K562 (cell line): Measurements from ENCODE around the gene HCST. TPM values are rescaled to one million over a fixed set of nuclear protein-coding genes. Genes with fewer than 3 reads are reported as not detected.

Experiments used
- ATAC-seq: fragments of 200-7000 bp; cut with Tn5 transposase; 3 replicates; pipeline ENCODE4 v1.9.1; 2020; ENCODE audit warnings: moderate library complexity
- BruUV-seq: library from RNA; stranded (reverse); fragments of 400-500 nt; replicated peaks from 2 replicates; lab custom pipeline; 2021; lab: Mats Ljungman, UMichigan
- CTCF ChIA-PET: fragments of 300-600 bp; formaldehyde crosslinking; extraction: SDS; loops from one replicate; lab custom pipeline; 2021; ENCODE audit warnings: low intra/inter-chr PET ratio; lab: Yijun Ruan, JAX
- POLR2A ChIA-PET: fragments of 300-600, 350-650 bp; sonication (Branson Sonifier 250); formaldehyde crosslinking; extraction: SDS; loops from one replicate; lab custom pipeline; 2021; ENCODE audit warnings: antibody characterized with exemption, inconsistent platforms; lab: Yijun Ruan, JAX
- DNase-seq, 4 experiments: peaks; one replicate each; pipeline versions ENCODE4 v3.0.0 to v3.0.0-alpha.2; 2011 to 2018; ENCODE audit warnings: low spot score in 3 of 4, mixed read lengths in 3 of 4; ENCODE audit errors: extremely low read depth in 1 of 4
- FAIRE-seq: peaks from 2 replicates; lab custom pipeline; 2011; peaks lifted over from hg19 to GRCh38; lab: Jason Lieb, UNC
- H2AFZ ChIP-seq: 2 replicates; pipeline ENCODE4 v1.6.0; 2011; ENCODE audit warnings: low read depth, low read length, control low read depth, inconsistent platforms
- H3K27ac ChIP-seq: fragments of 200-600 bp; 3 replicates; pipeline ENCODE4 v1.8.0; 2011; ENCODE audit warnings: low read depth, mild to moderate bottlenecking, control low read depth, inconsistent platforms, low read length, moderate library complexity, mixed read lengths; ENCODE audit errors: extremely low read depth
- H3K27me3 ChIP-seq, 2 experiments: fragments of 300-600 bp in 1 of 2; 2 replicates in 1 of 2; 3 replicates in 1 of 2; pipeline versions ENCODE4 v1.6.0 to v1.8.0; 2011; ENCODE audit warnings: inconsistent platforms in 2 of 2, low read length in 2 of 2, mild to moderate bottlenecking in 1 of 2, mixed read lengths in 1 of 2, moderate library complexity in 1 of 2; ENCODE audit not compliant: control insufficient read depth in 2 of 2, insufficient read depth in 2 of 2
- H3K36me3 ChIP-seq: fragments of 300-600 bp; 3 replicates; pipeline ENCODE4 v1.8.0; 2011; ENCODE audit warnings: mild to moderate bottlenecking, low read length, inconsistent platforms; ENCODE audit not compliant: control insufficient read depth, insufficient read depth
- H3K4me1 ChIP-seq, 2 experiments: fragments of 200-600 bp in 1 of 2; replicated peaks in 1 of 2; 2 replicates in 1 of 2; 3 replicates in 1 of 2; pipeline versions ENCODE4 v1.5.1 to v1.8.0; 2011; ENCODE audit warnings: inconsistent platforms in 2 of 2, low read length in 2 of 2, mild to moderate bottlenecking in 1 of 2, mixed read lengths in 1 of 2, moderate library complexity in 1 of 2; ENCODE audit not compliant: control insufficient read depth in 2 of 2, insufficient read depth in 2 of 2
- H3K4me2 ChIP-seq: 2 replicates; pipeline ENCODE4 v1.6.1; 2011; ENCODE audit warnings: low read length, control low read depth, inconsistent platforms, mixed read lengths; ENCODE audit not compliant: insufficient read depth
- H3K4me3 ChIP-seq: fragments of 200-600 bp; sonication (generic), shearing (Covaris generic); 2 replicates; pipeline ENCODE4 v1.5.1; 2016; ENCODE audit warnings: control low read depth, inconsistent platforms
- H3K79me2 ChIP-seq: fragments of 200-600 bp; 3 replicates; pipeline ENCODE4 v1.8.0; 2011; ENCODE audit warnings: low read length, inconsistent platforms; ENCODE audit not compliant: control insufficient read depth, insufficient read depth
- H3K9ac ChIP-seq, 2 experiments: 2 replicates each; pipeline versions ENCODE4 v1.6.0 to v1.6.1; 2011; ENCODE audit warnings: low read depth in 2 of 2, low read length in 2 of 2, control low read depth in 1 of 2, inconsistent platforms in 1 of 2, mild to moderate bottlenecking in 1 of 2, mixed read lengths in 1 of 2; ENCODE audit not compliant: insufficient read depth in 1 of 2
- H3K9me1 ChIP-seq: one replicate; pipeline ENCODE4 v1.6.0; 2011; ENCODE audit warnings: inconsistent platforms, mild to moderate bottlenecking, low read length, moderate library complexity; ENCODE audit not compliant: control insufficient read depth, insufficient read depth
- H3K9me3 ChIP-seq: replicated peaks from 2 replicates; pipeline ENCODE4 v1.5.1; 2011; ENCODE audit warnings: low read depth, low read length, inconsistent platforms; ENCODE audit not compliant: control insufficient read depth, insufficient read depth
- H4K20me1 ChIP-seq: replicated peaks from 2 replicates; pipeline ENCODE4 v1.6.1; 2011; ENCODE audit warnings: low read length, inconsistent platforms, mixed read lengths; ENCODE audit not compliant: control insufficient read depth, insufficient read depth
- ARNT ChIP-seq, 2 experiments: fragments of 450-650 bp; IDR thresholded peaks; 2 replicates each; pipeline ENCODE4 v1.6.1; 2016; ENCODE audit warnings: mild to moderate bottlenecking in 1 of 2
- ATF7 ChIP-seq: fragments of 450-650 bp; IDR thresholded peaks from 2 replicates; pipeline ENCODE4 v1.7.1; 2014; ENCODE audit warnings: mild to moderate bottlenecking, moderate library complexity
- BCOR ChIP-seq: fragments of 450-650 bp; IDR thresholded peaks from 2 replicates; pipeline ENCODE4 v1.6.1; 2016
- DDX20 ChIP-seq: fragments of 450-650 bp; IDR thresholded peaks from 2 replicates; pipeline ENCODE4 v1.6.1; 2016; ENCODE audit warnings: missing genetic modification characterization, low read depth, mild to moderate bottlenecking, missing compliant biosample characterization, moderate library complexity
- EGR1 ChIP-seq: fragments of 450-650 bp; conservative IDR thresholded peaks from 2 replicates; pipeline ENCODE4 v1.6.1; 2017; ENCODE audit warnings: mild to moderate bottlenecking
- JUND ChIP-seq, 2 experiments: IDR thresholded peaks; 2 replicates in 1 of 2; 3 replicates in 1 of 2; pipeline ENCODE4 v1.6.1; 2011; ENCODE audit warnings: borderline replicate concordance in 2 of 2, low read depth in 2 of 2, low read length in 2 of 2, improper control_type of control experiment in 1 of 2, missing biosample characterization in 1 of 2, missing genetic modification characterization in 1 of 2, missing genetic modification reagents in 1 of 2
- MCM7 ChIP-seq, 2 experiments: fragments of 450-650 bp; IDR thresholded peaks; 2 replicates each; pipeline ENCODE4 v1.6.1; 2016 to 2018
- WGBS: fragments of 100-300 bp; shearing (Covaris generic); methylation state at CpG from one replicate; pipeline ENCODE4 v1.1.6; 2016; ENCODE audit warnings: low coverage, mixed read lengths; ENCODE audit not compliant: insufficient coverage; ENCODE audit errors: missing lambda C conversion rate; 5-methylcytosine and 5-hydroxymethylcytosine counted together
- in situ Hi-C: fragments of 300-500 bp; cut with MboI; formaldehyde crosslinking; loops from 4 replicates; pipeline ENCODE4 v1.15.0; 2018; ENCODE audit warnings: inconsistent platforms, mixed read lengths
- intact Hi-C: fragments of 100-400 bp; cut with micrococcal nuclease; formaldehyde crosslinking; loops from 2 replicates; pipeline ENCODE4 v1.14.2; 2022
- polyA plus RNA-seq, 8 experiments: library from polyadenylated mRNA; depleted of rRNA in 4 of 8; stranded (reverse) in 5 of 8; unstranded in 3 of 8; fragments of >200 nt; fragmentation: Nextera tagmentation in 2 of 8; fragmentation: Illumina TruSeq in 1 of 8; extraction: Ambion mirVana in 2 of 8; extraction: Trizol in 1 of 8; gene quantifications; 2 replicates each; pipeline versions ENCODE4 v1.2.1 to v1.2.3, GENCODE V29; 2011 to 2014; ENCODE audit warnings: inconsistent platforms in 1 of 8, missing spikeins in 1 of 8
- total RNA-seq, 7 experiments: library from RNA; depleted of rRNA in 6 of 7; stranded (reverse); fragments of >200 nt in 6 of 7; fragmentation: Illumina TruSeq in 2 of 7; extraction: Trizol in 2 of 7; gene quantifications; 2 replicates each; pipeline versions ENCODE4 v1.2.1 to v1.2.3, GENCODE V29; 2011 to 2021; ENCODE audit warnings: low replicate concordance in 1 of 7

Gene HCST
- total and polyA plus RNA-seq, 9 of the 15 experiments (the other 6 are each of a cell fraction or from before 2014, with no cell fraction given), result 0.29 to 1.9 (median 0.95) TPM; not detected in 2

DNA sequence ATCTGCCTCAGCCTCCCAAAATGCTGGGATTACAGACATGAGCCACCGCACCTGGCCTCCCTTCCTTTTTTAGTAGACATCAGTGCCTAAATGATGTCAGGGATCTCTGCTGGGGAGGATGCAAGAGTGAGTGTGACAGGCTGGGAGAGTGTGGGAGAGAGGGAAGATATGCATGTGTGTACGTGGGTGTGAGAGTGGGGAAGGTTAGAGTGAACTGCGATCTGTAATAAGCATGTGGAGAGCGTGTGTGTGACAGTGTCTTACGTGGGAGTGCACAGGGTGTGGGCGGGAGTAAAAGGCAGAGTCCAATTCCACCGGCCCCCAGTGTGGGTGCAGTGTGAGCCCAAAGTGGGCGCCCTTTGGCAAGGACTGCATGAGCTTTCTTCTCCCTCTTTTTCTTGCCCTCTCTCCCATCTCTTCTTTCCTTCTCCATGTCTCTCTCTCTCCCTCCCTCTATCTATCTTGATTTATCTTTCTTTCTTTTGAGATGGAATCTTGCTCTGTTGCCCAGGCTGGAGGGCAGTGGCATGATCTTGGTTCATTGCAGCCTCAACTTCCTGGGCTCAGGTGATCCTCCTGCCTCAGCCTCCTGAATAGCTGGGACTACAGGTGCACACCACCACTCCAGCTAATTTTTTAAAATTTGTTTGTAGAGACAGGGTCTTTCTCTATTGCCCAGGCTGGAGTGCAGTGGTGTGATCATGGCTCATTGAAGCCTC lies 49.1 kb upstream of the HCST start:
- no peak for DNase-seq
- no peak overlapping the region for H3K4me2 ChIP-seq
- H2AFZ ChIP-seq, result no peak overlapping the region
- no peak overlapping the region for H3K27ac ChIP-seq
- H3K36me3 ChIP-seq, result no peaks in the 10 kb centered on the region
- CTCF ChIA-PET, result no interaction called here
- no peak overlapping the region for H3K9ac ChIP-seq
- peaks cover 8 to 31% of the 10 kb centered on the region in 2 experiments for H3K4me1 ChIP-seq
- no peaks in the 10 kb centered on the region for H3K79me2 ChIP-seq
- peaks cover 1% of the 10 kb centered on the region for H3K9me1 ChIP-seq
- TF ChIP-seq JUND (IDR thresholded peaks at IDR 0.05; ENCODE audit: borderline replicate concordance, low read depth, low read length) (no peak), JUND (tag; IDR thresholded peaks at IDR 0.05; ENCODE audit: borderline replicate concordance, low read depth, low read length) (no peak), ATF7 (no peak), MCM7 (IDR thresholded peaks at IDR 0.05) (no peak), EGR1 (peak; percentile 84), DDX20 (tag) (no peak), BCOR (0 out of 2 replicates have a peak, but pooled peaks have one; percentile 16), ARNT (IDR thresholded peaks at IDR 0.05) (no peak)
- FAIRE-seq, result no peak
- peaks cover 20% of the 10 kb centered on the region for H4K20me1 ChIP-seq
- ATAC-seq, result no peak
- POLR2A ChIA-PET, result interaction anchor here (0.8 kb wide), 1 partner anchor 35 kb away, joined by 3 read pairs; no protein-coding TSS in a partner anchor
- BruUV-seq, result no TSS peak
- 4% methylated on average over 5 of the region's 8 CpGs for WGBS
- no peak overlapping the region for H3K4me3 ChIP-seq
- in situ Hi-C loops (no loop called here), intact Hi-C loops (no loop called here)
- no peaks in the 10 kb centered on the region for H3K9me3 ChIP-seq
- H3K27me3 ChIP-seq, result peaks cover 27 to 78% of the 10 kb centered on the region in 2 experiments
